Hepatocyte (in vitro differentiated cells): Measurements from ENCODE around the gene HSPA1A. TPM values are rescaled to one million over a fixed set of nuclear protein-coding genes. Genes with fewer than 3 reads are reported as not detected.

Source experiments
- DNase-seq: peaks from one replicate; pipeline ENCODE4 v3.0.0-alpha.2; 2016; ENCODE audit warnings: low spot score
- H2AFZ ChIP-seq: fragments of 200-600 bp; sonication (generic); 2 replicates; pipeline ENCODE4 v1.6.0; 2016; ENCODE audit warnings: antibody characterized with exemption, mild to moderate bottlenecking
- H3K27ac ChIP-seq: fragments of 200-600 bp; sonication (generic); 2 replicates; pipeline ENCODE4 v1.5.1; 2016; ENCODE audit warnings: mild to moderate bottlenecking
- H3K27me3 ChIP-seq: fragments of 200-600 bp; sonication (generic); 2 replicates; pipeline ENCODE4 v1.6.1; 2016
- H3K36me3 ChIP-seq: fragments of 200-600 bp; sonication (generic); replicated peaks from 2 replicates; pipeline ENCODE4 v1.5.1; 2016; ENCODE audit warnings: low read depth; ENCODE audit not compliant: insufficient read depth
- H3K4me1 ChIP-seq: fragments of 200-600 bp; sonication (generic); 2 replicates; pipeline ENCODE4 v1.5.1; 2016; ENCODE audit warnings: mild to moderate bottlenecking, moderate library complexity; ENCODE audit not compliant: insufficient read depth
- H3K4me2 ChIP-seq: fragments of 200-600 bp; sonication (generic); 2 replicates; pipeline ENCODE4 v1.6.0; 2016
- H3K4me3 ChIP-seq: fragments of 200-600 bp; sonication (generic); 2 replicates; pipeline ENCODE4 v1.5.1; 2016; ENCODE audit warnings: mild to moderate bottlenecking
- H3K79me2 ChIP-seq: fragments of 200-600 bp; sonication (generic); 2 replicates; pipeline ENCODE4 v1.6.0; 2017; ENCODE audit warnings: mild to moderate bottlenecking
- H3K9me2 ChIP-seq: fragments of 200-600 bp; sonication (generic); replicated peaks from 2 replicates; pipeline ENCODE4 v1.6.0; 2017; ENCODE audit warnings: mild to moderate bottlenecking; ENCODE audit not compliant: insufficient read depth
- H3K9me3 ChIP-seq: fragments of 200-600 bp; sonication (generic); 2 replicates; pipeline ENCODE4 v1.5.1; 2016; ENCODE audit warnings: low read depth, mild to moderate bottlenecking
- H4K20me1 ChIP-seq: fragments of 200-600 bp; sonication (generic); 2 replicates; pipeline ENCODE4 v1.6.0; 2016; ENCODE audit warnings: mild to moderate bottlenecking; ENCODE audit not compliant: insufficient read depth, poor library complexity, severe bottlenecking
- CTCF ChIP-seq: fragments of 200-600 bp; sonication (generic); IDR thresholded peaks from 2 replicates; pipeline ENCODE4 v1.5.1; 2016; ENCODE audit warnings: antibody characterized with exemption, mild to moderate bottlenecking; ENCODE audit not compliant: poor library complexity
- EZH2 ChIP-seq: fragments of 200-600 bp; sonication (generic); IDR thresholded peaks from 2 replicates; pipeline ENCODE4 v1.6.1; 2016; ENCODE audit warnings: antibody characterized with exemption, mild to moderate bottlenecking, borderline replicate concordance
- EZH2phosphoT487 ChIP-seq: fragments of 200-600 bp; sonication (generic); IDR thresholded peaks from one replicate; pipeline ENCODE4 v1.6.1; 2018; ENCODE audit warnings: antibody characterized with exemption, mild to moderate bottlenecking, low read depth, moderate library complexity; ENCODE audit not compliant: unreplicated experiment, severe bottlenecking
- WGBS: methylation state at CpG from one replicate; pipeline ENCODE4 v1.1.6; 2016; ENCODE audit warnings: low lambda C conversion rate; ENCODE audit errors: missing lambda C conversion rate; 5-methylcytosine and 5-hydroxymethylcytosine counted together
- polyA plus RNA-seq: library from polyadenylated mRNA; unstranded; fragments of >200 nt; fragmentation: Nextera tagmentation; extraction: Ambion mirVana; gene quantifications from 2 replicates; pipeline ENCODE4 v1.2.1, GENCODE V29; 2016
- total RNA-seq: library from RNA; depleted of rRNA; stranded (reverse); fragments of >200 nt; gene quantifications from 2 replicates; pipeline ENCODE4 v1.2.3, GENCODE V29; 2014

HSPA1A gene
- total and polyA plus RNA-seq, 2 experiments from 2014 or later = 82.2 to 83.3 TPM

GRCh38 chr6:31781244-31782125, 33.9 kb upstream of the HSPA1A start:
- Histone ChIP-seq H3K36me3 (no peaks in the 10 kb centered on the region), H3K79me2 (no peaks in the 10 kb centered on the region), H3K27me3 (no peaks in the 10 kb centered on the region), H4K20me1 (no peaks in the 10 kb centered on the region), H3K27ac (no peak overlapping the region), H3K4me1 (peaks cover 19% of the 10 kb centered on the region), H3K9me2 (no peaks in the 10 kb centered on the region), H2AFZ (no peak overlapping the region), H3K4me2 (no peak overlapping the region), H3K9me3 (no peaks in the 10 kb centered on the region), H3K4me3 (no peak overlapping the region)
- DNase-seq = no peak
- no peak for TF ChIP-seq EZH2
- TF ChIP-seq CTCF = no peak
- TF ChIP-seq EZH2phosphoT487 = no peak
- WGBS = 97% methylated on average over 20 of the region's 23 CpGs

- H3K4me1 ChIP-seq = peaks cover 12% of the 10 kb centered on the region
- H3K9me3 ChIP-seq = no peaks in the 10 kb centered on the region
- WGBS = 98% methylated on average over 31 of the region's 32 CpGs
- H3K27me3 ChIP-seq = no peaks in the 10 kb centered on the region
- TF ChIP-seq EZH2phosphoT487 (no peak), CTCF (no peak), EZH2 (no peak)
- H3K79me2 ChIP-seq = no peaks in the 10 kb centered on the region
- no peak overlapping the region for H3K4me3 ChIP-seq
- H3K36me3 ChIP-seq = no peaks in the 10 kb centered on the region
- no peaks in the 10 kb centered on the region for H3K9me2 ChIP-seq
- H3K27ac ChIP-seq = no peak overlapping the region
- DNase-seq = no peak
- no peak overlapping the region for H2AFZ ChIP-seq
- no peak overlapping the region for H3K4me2 ChIP-seq
- H4K20me1 ChIP-seq = no peaks in the 10 kb centered on the region
Measured at GRCh38 chr6:31782126-31782855, 33.1 kb upstream of the HSPA1A start.

- H3K9me3 ChIP-seq = no peaks in the 10 kb centered on the region
- H2AFZ ChIP-seq = no peak overlapping the region
- H3K36me3 ChIP-seq = no peaks in the 10 kb centered on the region
- peaks cover 2% of the 10 kb centered on the region for H3K79me2 ChIP-seq
- no peaks in the 10 kb centered on the region for H3K4me1 ChIP-seq
- no peak for DNase-seq
- H4K20me1 ChIP-seq = no peaks in the 10 kb centered on the region
- H3K27me3 ChIP-seq = no peaks in the 10 kb centered on the region
- H3K4me2 ChIP-seq = no peak overlapping the region
- no peak overlapping the region for H3K4me3 ChIP-seq
- H3K9me2 ChIP-seq = no peaks in the 10 kb centered on the region
- WGBS = 96% methylated on average over 15 of the region's 15 CpGs
- no peak for TF ChIP-seq EZH2
- TF ChIP-seq EZH2phosphoT487 = no peak
- no peak for TF ChIP-seq CTCF
- H3K27ac ChIP-seq = no peak overlapping the region
Measured at GRCh38 chr6:31784098-31784925, 31.0 kb upstream of the HSPA1A start.
